Tibial artery (tissue), 4 donors: ENCODE measurements around the gene PIERCE2.

ENCODE experiments used
- DNase-seq, 2 donors: peaks; one replicate each; pipeline ENCODE4 v3.0.0-alpha.2; 2019
- H3K27ac ChIP-seq, 2 donors: fragments of 200-600 bp; sonication (generic) in 1 of 2; 1 replicate in 1 of 2; 2 replicates in 1 of 2; pipeline ENCODE4 v1.5.1; 2018 to 2019; ENCODE audit warnings: mild to moderate bottlenecking in 1 of 2
- H3K27me3 ChIP-seq, 2 donors: fragments of 200-600 bp; sonication (generic) in 1 of 2; one replicate each; pipeline versions ENCODE4 v1.5.1 to v1.6.0; 2016 to 2019
- H3K36me3 ChIP-seq, 3 donors: fragments of 200-600 bp; sonication (generic) in 2 of 3; one replicate each; pipeline ENCODE4 v1.5.1; 2016 to 2019; ENCODE audit warnings: mild to moderate bottlenecking in 2 of 3
- H3K4me1 ChIP-seq, 4 donors: fragments of 200-600 bp; sonication (generic) in 2 of 4; 1 replicate in 3 of 4; 2 replicates in 1 of 4; pipeline ENCODE4 v1.5.1; 2016 to 2019
- H3K4me3 ChIP-seq, 2 donors: fragments of 200-600 bp; sonication (generic) in 1 of 2; 1 replicate in 1 of 2; 2 replicates in 1 of 2; pipeline ENCODE4 v1.5.1; 2018 to 2019; ENCODE audit warnings: mild to moderate bottlenecking in 2 of 2
- H3K9me3 ChIP-seq, 3 donors: fragments of 200-600 bp; sonication (generic) in 1 of 3; one replicate each; pipeline ENCODE4 v1.5.1; 2016 to 2019
- intact Hi-C: fragments of 100-400 bp; cut with DNase I; formaldehyde crosslinking; loops from one replicate; pipeline ENCODE4 v1.15.0; 2023; ENCODE audit warnings: low total_unique reads
- TF ChIP-seq, protein P1 (sequence below), 2 experiments: fragments of 200-600 bp in 1 of 2; fragments of 450-650 bp in 1 of 2; IDR thresholded peaks; one replicate each; pipeline ENCODE4 v1.5.1; 2017 to 2019; ENCODE audit warnings: antibody characterized with exemption in 2 of 2, mild to moderate bottlenecking in 1 of 2, moderate library complexity in 1 of 2

Gene PIERCE2

DNA sequence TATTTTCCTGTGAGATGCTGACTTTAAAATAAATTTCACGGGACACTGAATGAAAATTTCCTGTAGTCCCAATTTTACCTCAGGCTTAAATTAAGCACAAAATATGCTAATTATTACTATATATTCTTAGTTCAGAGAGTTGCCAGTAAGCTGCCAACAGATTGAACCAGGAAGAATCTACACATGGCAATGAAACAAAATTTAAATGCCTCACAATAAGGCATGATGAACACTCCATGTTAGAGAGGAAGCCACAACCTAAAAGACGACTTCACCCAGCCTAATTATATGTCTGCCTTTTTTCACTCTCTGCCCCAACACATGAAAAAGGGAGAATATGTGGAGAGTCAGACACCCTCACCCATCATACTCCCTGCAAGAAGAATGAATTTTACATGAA, 60.0 kb downstream of the PIERCE2 start:
- TF ChIP-seq, protein P1, sequence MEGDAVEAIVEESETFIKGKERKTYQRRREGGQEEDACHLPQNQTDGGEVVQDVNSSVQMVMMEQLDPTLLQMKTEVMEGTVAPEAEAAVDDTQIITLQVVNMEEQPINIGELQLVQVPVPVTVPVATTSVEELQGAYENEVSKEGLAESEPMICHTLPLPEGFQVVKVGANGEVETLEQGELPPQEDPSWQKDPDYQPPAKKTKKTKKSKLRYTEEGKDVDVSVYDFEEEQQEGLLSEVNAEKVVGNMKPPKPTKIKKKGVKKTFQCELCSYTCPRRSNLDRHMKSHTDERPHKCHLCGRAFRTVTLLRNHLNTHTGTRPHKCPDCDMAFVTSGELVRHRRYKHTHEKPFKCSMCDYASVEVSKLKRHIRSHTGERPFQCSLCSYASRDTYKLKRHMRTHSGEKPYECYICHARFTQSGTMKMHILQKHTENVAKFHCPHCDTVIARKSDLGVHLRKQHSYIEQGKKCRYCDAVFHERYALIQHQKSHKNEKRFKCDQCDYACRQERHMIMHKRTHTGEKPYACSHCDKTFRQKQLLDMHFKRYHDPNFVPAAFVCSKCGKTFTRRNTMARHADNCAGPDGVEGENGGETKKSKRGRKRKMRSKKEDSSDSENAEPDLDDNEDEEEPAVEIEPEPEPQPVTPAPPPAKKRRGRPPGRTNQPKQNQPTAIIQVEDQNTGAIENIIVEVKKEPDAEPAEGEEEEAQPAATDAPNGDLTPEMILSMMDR (IDR thresholded peaks at IDR 0.05): no peak
- Histone ChIP-seq H3K36me3 (no peaks in the 10 kb centered on the region), H3K27me3 (no peaks in the 10 kb centered on the region), H3K27ac (no peak overlapping the region), H3K9me3 (no peaks in the 10 kb centered on the region), H3K4me1 (no peaks in the 10 kb centered on the region), H3K4me3 (no peak overlapping the region)
- intact Hi-C loops: no loop called here
- DNase-seq: no peak
